ENCODE results near the gene OTUB1. TPM values are rescaled to one million over a fixed set of nuclear protein-coding genes. Genes with fewer than 3 reads are reported as not detected.

Gene OTUB1
- total and polyA plus RNA-seq, 2 of the 13 experiments (the other 11 are each of a cell fraction or from before 2014, with no cell fraction given), result 58.8 to 130 TPM

GRCh38 chr11:63938479-63939396 is 47.5 kb upstream of the OTUB1 start, which contains the start of gene NAA40 (continued):
- TF ChIP-seq E2F1 (CRISPR knock-in tag; IDR thresholded peaks at IDR 0.05) (peak; percentile 54; the same call in 1 of the 2 replicates), TBP (CRISPR knock-in tag; IDR thresholded peaks at IDR 0.05) (no peak), SCMH1 (CRISPR knock-in tag; IDR thresholded peaks at IDR 0.05; ENCODE audit: borderline replicate concordance) (no peak), ARID5B (CRISPR knock-in tag; IDR thresholded peaks at IDR 0.05) (peak; percentile 48), GTF3A (CRISPR knock-in tag; conservative IDR thresholded peaks at IDR 0.05) (no peak), ZFX (CRISPR knock-in tag; IDR thresholded peaks at IDR 0.05; ENCODE audit: low read depth) (peak; percentile 88), ZNF124 (CRISPR knock-in tag; IDR thresholded peaks at IDR 0.05) (peak; percentile 49; the same call in 1 of the 2 replicates), FIP1L1 (IDR thresholded peaks at IDR 0.05; ENCODE audit: borderline replicate concordance, insufficient read depth, low read depth, low read length) (no peak), TRIM22 (IDR thresholded peaks at IDR 0.05) (no peak), STAT6 (CRISPR knock-in tag; IDR thresholded peaks at IDR 0.05; ENCODE audit: borderline replicate concordance) (no peak), DDIT3 (CRISPR knock-in tag; IDR thresholded peaks at IDR 0.05) (no peak), CHCHD3 (CRISPR knock-in tag; IDR thresholded peaks at IDR 0.05) (no peak), CREB3 (CRISPR knock-in tag; IDR thresholded peaks at IDR 0.05) (no peak), ZNF737 (CRISPR knock-in tag; IDR thresholded peaks at IDR 0.05; ENCODE audit: borderline replicate concordance) (no peak), ZNF576 (CRISPR knock-in tag; IDR thresholded peaks at IDR 0.05) (no peak), ZNF788 (CRISPR knock-in tag; IDR thresholded peaks at IDR 0.05; ENCODE audit: borderline replicate concordance) (no peak; the same call in 1 of the 2 replicates)
